ENCODE results near the gene POU2F1. TPM values are rescaled to one million over a fixed set of nuclear protein-coding genes. Genes with fewer than 3 reads are reported as not detected.

POU2F1 gene
- total RNA-seq, 1 experiment from 2014 or later, result 25.3 TPM

- CTCF ChIA-PET, result no interaction called here
- no peak for DNase-seq
- no peaks in the 10 kb centered on the region for H3K9me3 Mint-ChIP-seq (ENCODE audit: low read depth, unreplicated experiment)
- H3K27me3 Mint-ChIP-seq (ENCODE audit: unreplicated experiment), result no peaks in the 10 kb centered on the region
- BruUV-seq (replicated peaks), result no TSS peak
- TF ChIP-seq CTCF (IDR thresholded peaks at IDR 0.05; ENCODE audit: unreplicated experiment), result no peak
- H3K27ac Mint-ChIP-seq (ENCODE audit: unreplicated experiment), result no peak overlapping the region
- H3K4me1 Mint-ChIP-seq (ENCODE audit: low read depth, unreplicated experiment), result peaks cover 18% of the 10 kb centered on the region
- H3K4me3 Mint-ChIP-seq (ENCODE audit: low read depth, unreplicated experiment), result no peak overlapping the region
- H3K36me3 Mint-ChIP-seq (ENCODE audit: insufficient read depth, unreplicated experiment), result no peaks in the 10 kb centered on the region
- intact Hi-C loops (cut with micrococcal nuclease; ENCODE audit: unreplicated experiment), result no loop called here
Measured at GRCh38 chr1:167357305-167357704, 136.6 kb downstream of the POU2F1 start.

- H3K36me3 Mint-ChIP-seq (ENCODE audit: insufficient read depth, unreplicated experiment), result no peaks in the 10 kb centered on the region
- no peak overlapping the region for H3K4me3 Mint-ChIP-seq (ENCODE audit: low read depth, unreplicated experiment)
- no peak for DNase-seq
- intact Hi-C loops (cut with micrococcal nuclease; ENCODE audit: unreplicated experiment), result no loop called here
- CTCF ChIA-PET, result no interaction called here
- H3K27ac Mint-ChIP-seq (ENCODE audit: unreplicated experiment), result no peak overlapping the region
- no peaks in the 10 kb centered on the region for H3K9me3 Mint-ChIP-seq (ENCODE audit: low read depth, unreplicated experiment)
- H3K4me1 Mint-ChIP-seq (ENCODE audit: low read depth, unreplicated experiment), result peaks cover 22% of the 10 kb centered on the region
- TF ChIP-seq CTCF (IDR thresholded peaks at IDR 0.05; ENCODE audit: unreplicated experiment), result no peak
- no TSS peak for BruUV-seq (replicated peaks)
- no peaks in the 10 kb centered on the region for H3K27me3 Mint-ChIP-seq (ENCODE audit: unreplicated experiment)
Measured at GRCh38 chr1:167359295-167359694, 138.6 kb downstream of the POU2F1 start.

GRCh38 chr1:167360120-167360519 is 139.4 kb downstream of the POU2F1 start:
- no peak for DNase-seq
- H3K36me3 Mint-ChIP-seq (ENCODE audit: insufficient read depth, unreplicated experiment), result no peaks in the 10 kb centered on the region
- H3K27me3 Mint-ChIP-seq (ENCODE audit: unreplicated experiment), result no peaks in the 10 kb centered on the region
- intact Hi-C loops (cut with micrococcal nuclease; ENCODE audit: unreplicated experiment), result no loop called here
- no TSS peak for BruUV-seq (replicated peaks)
- no peak overlapping the region for H3K27ac Mint-ChIP-seq (ENCODE audit: unreplicated experiment)
- H3K4me3 Mint-ChIP-seq (ENCODE audit: low read depth, unreplicated experiment), result no peak overlapping the region
- no peak for TF ChIP-seq CTCF (IDR thresholded peaks at IDR 0.05; ENCODE audit: unreplicated experiment)
- no peaks in the 10 kb centered on the region for H3K9me3 Mint-ChIP-seq (ENCODE audit: low read depth, unreplicated experiment)
- H3K4me1 Mint-ChIP-seq (ENCODE audit: low read depth, unreplicated experiment), result peaks cover 22% of the 10 kb centered on the region
- CTCF ChIA-PET, result no interaction called here

GRCh38 chr1:167362638-167363037 is 142.0 kb downstream of the POU2F1 start:
- Mint-ChIP-seq H3K36me3 (ENCODE audit: insufficient read depth, unreplicated experiment) (no peaks in the 10 kb centered on the region), H3K4me1 (ENCODE audit: low read depth, unreplicated experiment) (peaks cover 29% of the 10 kb centered on the region), H3K4me3 (ENCODE audit: low read depth, unreplicated experiment) (no peak overlapping the region), H3K27me3 (ENCODE audit: unreplicated experiment) (no peaks in the 10 kb centered on the region), H3K27ac (ENCODE audit: unreplicated experiment) (no peak overlapping the region), H3K9me3 (ENCODE audit: low read depth, unreplicated experiment) (no peaks in the 10 kb centered on the region)
- no peak for TF ChIP-seq CTCF (IDR thresholded peaks at IDR 0.05; ENCODE audit: unreplicated experiment)
- intact Hi-C loops (cut with micrococcal nuclease; ENCODE audit: unreplicated experiment), result no loop called here
- DNase-seq, result no peak
- no TSS peak for BruUV-seq (replicated peaks)
- CTCF ChIA-PET, result no interaction called here

GRCh38 chr1:167364826-167365225 is 144.1 kb downstream of the POU2F1 start:
- CTCF ChIA-PET, result no interaction called here
- H3K27ac Mint-ChIP-seq (ENCODE audit: unreplicated experiment), result no peak overlapping the region

More at GRCh38 chr1:167364826-167365225, 144.1 kb downstream of the POU2F1 start:
- intact Hi-C loops (cut with micrococcal nuclease; ENCODE audit: unreplicated experiment), result no loop called here
- H3K9me3 Mint-ChIP-seq (ENCODE audit: low read depth, unreplicated experiment), result no peaks in the 10 kb centered on the region
- no TSS peak for BruUV-seq (replicated peaks)
- H3K4me1 Mint-ChIP-seq (ENCODE audit: low read depth, unreplicated experiment), result peaks cover 26% of the 10 kb centered on the region
- no peak for TF ChIP-seq CTCF (IDR thresholded peaks at IDR 0.05; ENCODE audit: unreplicated experiment)
- H3K4me3 Mint-ChIP-seq (ENCODE audit: low read depth, unreplicated experiment), result no peak overlapping the region
- DNase-seq, result no peak
- no peaks in the 10 kb centered on the region for H3K36me3 Mint-ChIP-seq (ENCODE audit: insufficient read depth, unreplicated experiment)
- H3K27me3 Mint-ChIP-seq (ENCODE audit: unreplicated experiment), result no peaks in the 10 kb centered on the region
